ENCODE measurements around the gene TOB2.

GRCh38 chr22:41469218-41469851 lies 22.7 kb upstream of the TOB2 start:
- TF ChIP-seq CTCF (IDR thresholded peaks at IDR 0.05): no peak
- TF ChIP-seq POLR2A (IDR thresholded peaks at IDR 0.05): no peak

Measured in tibial nerve (tissue), 3 donors.